ENCODE results near the gene C4orf50.

GRCh38 chr4:5890063-5890727 lies 128.0 kb downstream of the C4orf50 start:
- TF ChIP-seq CTCF (IDR thresholded peaks at IDR 0.05; ENCODE audit: low read length) (no peak), EZH2 (optimal IDR thresholded peaks at IDR 0.05; ENCODE audit: low read depth, low read length) (no peak)
